HEK293T (cell line): ENCODE results near the gene SPATA21.
"Not testable (repeated sequence)": the region's sequence is repeated elsewhere in the genome, so short reads cannot be mapped to it uniquely, and the experiment has no call there.

ENCODE experiments used
- FOXM1 ChIP-seq: fragments of 450-650 bp; IDR thresholded peaks from 2 replicates; pipeline ENCODE4 v1.6.1; 2017; ENCODE audit warnings: mild to moderate bottlenecking, borderline replicate concordance
- NFRKB ChIP-seq: fragments of 450-650 bp; IDR thresholded peaks from 2 replicates; pipeline ENCODE4 v1.6.1; 2016; ENCODE audit warnings: mild to moderate bottlenecking, moderate library complexity
- SP1 ChIP-seq: fragments of 450-650 bp; IDR thresholded peaks from 2 replicates; pipeline ENCODE4 v1.6.1; 2017
- TARDBP ChIP-seq: fragments of 450-650 bp; IDR thresholded peaks from 2 replicates; pipeline ENCODE4 v1.6.1; 2016

- not testable (repeated sequence) for TF ChIP-seq SP1, TARDBP, NFRKB, FOXM1
These were observed 49.1 kb upstream of the SPATA21 start for GRCh38 chr1:16486316-16486715.
